Measurements from ENCODE around the gene FDPS.
A peak's percentile ranks its signal among the peaks of the same experiment; 100 is the strongest.

FDPS gene

GRCh38 chr1:155277902-155278688 is 30.6 kb upstream of the FDPS start:
- DNase-seq (ENCODE audit: low read depth, low spot score): peak; percentile 15
- peak overlapping the region; percentile 53 for H3K4me3 ChIP-seq (ENCODE audit: low read depth, low read length)
- in situ Hi-C loops (cut with HindIII; ENCODE audit: low sequenced_read_pairs): no loop called here
- TF ChIP-seq CTCF (IDR thresholded peaks at IDR 0.05; ENCODE audit: low read depth, low read length): peak; percentile 39

- no peak for DNase-seq (ENCODE audit: low read depth, low spot score)
- in situ Hi-C loops (cut with HindIII; ENCODE audit: low sequenced_read_pairs): no loop called here
- no peak for TF ChIP-seq CTCF (IDR thresholded peaks at IDR 0.05; ENCODE audit: low read depth, low read length)
- H3K4me3 ChIP-seq (ENCODE audit: low read depth, low read length): no peak overlapping the region
Measured at GRCh38 chr1:155278689-155279160, 29.9 kb upstream of the FDPS start.

- H3K4me3 ChIP-seq (ENCODE audit: low read depth, low read length): no peak overlapping the region
- DNase-seq (ENCODE audit: low read depth, low spot score): no peak
- no peak for TF ChIP-seq CTCF (IDR thresholded peaks at IDR 0.05; ENCODE audit: low read depth, low read length)
- in situ Hi-C loops (cut with HindIII; ENCODE audit: low sequenced_read_pairs): no loop called here
Measured at GRCh38 chr1:155279268-155279667, 29.4 kb upstream of the FDPS start.

GRCh38 chr1:155282488-155283091 is 26.1 kb upstream of the FDPS start:
- in situ Hi-C loops (cut with HindIII; ENCODE audit: low sequenced_read_pairs): no loop called here
- no peak for TF ChIP-seq CTCF (IDR thresholded peaks at IDR 0.05; ENCODE audit: low read depth, low read length)
- no peak overlapping the region for H3K4me3 ChIP-seq (ENCODE audit: low read depth, low read length)
- no peak for DNase-seq (ENCODE audit: low read depth, low spot score)

GRCh38 chr1:155284476-155284875 is 24.2 kb upstream of the FDPS start:
- in situ Hi-C loops (cut with HindIII; ENCODE audit: low sequenced_read_pairs): no loop called here
- no peak overlapping the region for H3K4me3 ChIP-seq (ENCODE audit: low read depth, low read length)
- DNase-seq (ENCODE audit: low read depth, low spot score): no peak
- no peak for TF ChIP-seq CTCF (IDR thresholded peaks at IDR 0.05; ENCODE audit: low read depth, low read length)

GRCh38 chr1:155285063-155285462 is 23.6 kb upstream of the FDPS start:
- no peak overlapping the region for H3K4me3 ChIP-seq (ENCODE audit: low read depth, low read length)
- no peak for DNase-seq (ENCODE audit: low read depth, low spot score)
- no peak for TF ChIP-seq CTCF (IDR thresholded peaks at IDR 0.05; ENCODE audit: low read depth, low read length)
- in situ Hi-C loops (cut with HindIII; ENCODE audit: low sequenced_read_pairs): no loop called here

All from astrocyte of the spinal cord (primary cell).